Peyer's patch (tissue), 4 donors: ENCODE results near the gene PDGFC. TPM values are rescaled to one million over a fixed set of nuclear protein-coding genes. Genes with fewer than 3 reads are reported as not detected.
A peak's percentile ranks its signal among the peaks of the same experiment; 100 is the strongest.

Experiments
- DNase-seq, 3 donors: peaks; one replicate each; pipeline ENCODE4 v3.0.0-alpha.2; 2017 to 2019
- H3K27ac ChIP-seq, 4 donors: fragments of 200-600 bp; sonication (generic); one replicate each; pipeline ENCODE4 v1.5.1; 2016 to 2019
- H3K27me3 ChIP-seq, 2 donors: fragments of 200-600 bp; sonication (generic); one replicate each; pipeline ENCODE4 v1.5.1; 2019
- H3K36me3 ChIP-seq, 3 donors: fragments of 200-600 bp; sonication (generic); one replicate each; pipeline ENCODE4 v1.5.1; 2016 to 2019
- H3K4me1 ChIP-seq, 4 donors: fragments of 200-600 bp; sonication (generic); one replicate each; pipeline ENCODE4 v1.5.1; 2016 to 2019
- H3K4me3 ChIP-seq, 4 donors: fragments of 200-600 bp; sonication (generic); 1 replicate in 3 of 4; 2 replicates in 1 of 4; pipeline ENCODE4 v1.5.1; 2016 to 2019; ENCODE audit warnings: mild to moderate bottlenecking in 1 of 4
- H3K9me3 ChIP-seq, 4 donors: fragments of 200-600 bp; sonication (generic); one replicate each; pipeline ENCODE4 v1.5.1; 2016 to 2019; ENCODE audit warnings: mild to moderate bottlenecking in 1 of 4
- CTCF ChIP-seq, 6 experiments: fragments of 450-650 bp in 4 of 6; fragments of 200-600 bp in 2 of 6; sonication (generic) in 1 of 6; IDR thresholded peaks; one replicate each; pipeline ENCODE4 v1.5.1; 2017 to 2019; ENCODE audit warnings: antibody characterized with exemption in 6 of 6, mild to moderate bottlenecking in 3 of 6, moderate library complexity in 1 of 6
- POLR2A ChIP-seq, 2 donors: fragments of 450-650 bp; IDR thresholded peaks; one replicate each; pipeline ENCODE4 v1.5.1; 2017; ENCODE audit warnings: antibody characterized with exemption in 2 of 2, mild to moderate bottlenecking in 2 of 2, moderate library complexity in 2 of 2
- total RNA-seq, 4 donors: library from RNA; depleted of rRNA; stranded (reverse); fragments of >200 nt; gene quantifications; one replicate each; pipeline ENCODE4 v1.1.0, GENCODE V29; 2016

The PDGFC gene
- total RNA-seq, 4 donors from 2014 or later = 4.4 to 17.3 (median 11.5) TPM

DNA sequence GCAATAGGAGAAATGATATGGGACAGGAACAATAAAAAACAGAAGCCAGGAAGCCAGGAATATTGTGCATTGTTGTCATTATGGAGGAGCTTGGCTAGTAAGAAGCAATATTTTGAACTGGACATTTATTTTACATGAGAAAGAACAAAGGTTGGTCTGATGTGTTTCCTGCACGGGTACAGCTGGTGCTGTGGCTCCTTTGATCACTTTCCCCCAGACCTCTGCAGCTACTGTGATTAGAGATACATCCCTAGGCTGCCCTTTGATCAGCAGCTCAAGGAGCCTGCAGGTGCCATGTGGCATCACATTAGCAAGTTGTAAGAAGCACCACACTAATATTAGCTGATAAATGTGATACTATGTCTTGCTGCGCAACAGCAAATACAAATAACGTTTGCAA lies 2.5 kb downstream of the PDGFC start:
- peak in 1 of 6 experiments; percentile 14 for TF ChIP-seq CTCF (IDR thresholded peaks at IDR 0.05)
- TF ChIP-seq POLR2A (IDR thresholded peaks at IDR 0.05) = no peak
- Histone ChIP-seq H3K9me3 (no peaks in the 10 kb centered on the region), H3K27ac (peak overlapping the region in 2 of 4 donors; percentile 1 to 6), H3K4me3 (peak overlapping the region in 2 of 4 donors; percentile 4 to 93), H3K4me1 (peaks cover 0 to 22% (median 0%) of the 10 kb centered on the region in 4 donors), H3K27me3 (no peaks in the 10 kb centered on the region), H3K36me3 (no peaks in the 10 kb centered on the region)
- no peak for DNase-seq

DNA sequence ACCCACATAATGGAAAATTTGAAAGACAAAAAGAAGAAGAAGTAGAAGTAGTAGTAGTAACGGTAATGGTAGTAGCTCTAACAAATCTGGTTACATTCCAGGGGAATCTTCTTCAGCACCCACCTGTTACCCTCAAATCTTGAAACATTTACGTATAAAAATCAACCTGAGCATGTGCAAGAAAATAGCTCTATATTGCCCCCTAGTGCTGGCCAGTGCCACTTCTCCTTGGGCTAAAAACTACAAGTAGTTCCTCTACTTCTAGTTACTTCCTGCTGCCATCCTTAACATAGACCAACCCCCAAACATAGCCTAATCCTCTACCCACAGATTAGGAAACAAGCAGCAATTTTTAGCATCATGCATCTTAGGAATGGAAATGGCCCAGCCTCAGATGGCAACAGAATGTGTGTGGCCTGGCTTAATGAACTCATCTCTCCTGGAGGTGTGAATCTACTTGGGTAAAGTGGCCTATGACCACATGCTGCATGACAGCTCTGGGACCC lies 3.1 kb downstream of the PDGFC start:
- Histone ChIP-seq H3K36me3 (no peaks in the 10 kb centered on the region), H3K4me3 (peak overlapping the region in 2 of 4 donors; percentile 4 to 93), H3K9me3 (no peaks in the 10 kb centered on the region), H3K27me3 (no peaks in the 10 kb centered on the region), H3K27ac (peak overlapping the region in 1 of 4 donors; percentile 1), H3K4me1 (peaks cover 0 to 22% (median 0%) of the 10 kb centered on the region in 4 donors)
- DNase-seq = peak in 2 of 3 donors; percentile 17 to 81
- no peak for TF ChIP-seq POLR2A (IDR thresholded peaks at IDR 0.05)
- peak in 5 of 6 experiments; percentile 57 to 79 (median 76) for TF ChIP-seq CTCF (IDR thresholded peaks at IDR 0.05)

GRCh38 chr4:156966836-156967235 lies 4.8 kb downstream of the PDGFC start:
- Histone ChIP-seq H3K4me1 (peaks cover 0 to 26% (median 0%) of the 10 kb centered on the region in 4 donors), H3K27me3 (no peaks in the 10 kb centered on the region), H3K27ac (no peak overlapping the region), H3K36me3 (no peaks in the 10 kb centered on the region), H3K4me3 (no peak overlapping the region), H3K9me3 (no peaks in the 10 kb centered on the region)
- no peak for DNase-seq
- TF ChIP-seq CTCF (IDR thresholded peaks at IDR 0.05) (no peak), POLR2A (IDR thresholded peaks at IDR 0.05) (no peak)

GRCh38 chr4:156963419-156963818 lies 8.2 kb downstream of the PDGFC start:
- Histone ChIP-seq H3K36me3 (no peaks in the 10 kb centered on the region), H3K4me1 (peaks cover 0 to 7% (median 0%) of the 10 kb centered on the region in 4 donors), H3K9me3 (no peaks in the 10 kb centered on the region), H3K27me3 (no peaks in the 10 kb centered on the region), H3K27ac (peak overlapping the region in 1 of 4 donors; percentile 48), H3K4me3 (no peak overlapping the region)
- DNase-seq = no peak
- TF ChIP-seq CTCF (IDR thresholded peaks at IDR 0.05) = no peak
- no peak for TF ChIP-seq POLR2A (IDR thresholded peaks at IDR 0.05)

DNA sequence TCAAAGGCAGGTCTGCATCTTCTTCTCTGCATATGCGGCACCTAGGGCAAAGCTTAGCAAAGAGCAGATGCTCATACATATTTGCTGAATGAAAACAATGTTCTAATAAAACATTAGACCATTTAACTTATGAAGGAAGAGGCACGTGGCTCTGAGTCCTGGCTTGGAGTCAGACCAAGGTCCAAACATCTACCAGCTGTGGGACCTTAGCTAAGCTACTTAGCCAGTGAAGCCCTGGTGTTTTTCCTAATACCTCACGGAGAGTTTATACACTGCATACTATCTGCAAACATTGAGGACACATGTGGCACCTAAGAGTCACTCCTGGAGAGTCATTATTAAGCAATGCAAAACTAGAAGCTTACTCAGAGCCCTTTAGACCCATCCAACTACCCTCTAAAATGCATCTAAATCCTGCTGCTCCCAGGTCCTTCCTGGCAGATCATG lies 9.0 kb downstream of the PDGFC start:
- peak overlapping the region in 1 of 4 donors; percentile 48 for H3K27ac ChIP-seq
- H3K4me3 ChIP-seq = no peak overlapping the region
- peak in 1 of 3 donors; percentile 53 for DNase-seq
- H3K4me1 ChIP-seq = peaks cover 0 to 7% (median 0%) of the 10 kb centered on the region in 4 donors
- TF ChIP-seq CTCF (IDR thresholded peaks at IDR 0.05) (no peak), POLR2A (IDR thresholded peaks at IDR 0.05) (no peak)
- no peaks in the 10 kb centered on the region for H3K36me3 ChIP-seq
- H3K27me3 ChIP-seq = no peaks in the 10 kb centered on the region
- H3K9me3 ChIP-seq = no peaks in the 10 kb centered on the region
